GM12892 (cell line): ENCODE measurements around the gene RBFOX2.

Source experiments
- POLR2A ChIP-seq: IDR thresholded peaks from 2 replicates; pipeline ENCODE4 v1.6.1; 2011; ENCODE audit warnings: low read depth, low read length, control low read depth
- POLR2AphosphoS5 ChIP-seq: IDR thresholded peaks from 2 replicates; pipeline ENCODE4 v1.6.1; 2011; ENCODE audit warnings: low read depth, low read length, control low read depth

DNA sequence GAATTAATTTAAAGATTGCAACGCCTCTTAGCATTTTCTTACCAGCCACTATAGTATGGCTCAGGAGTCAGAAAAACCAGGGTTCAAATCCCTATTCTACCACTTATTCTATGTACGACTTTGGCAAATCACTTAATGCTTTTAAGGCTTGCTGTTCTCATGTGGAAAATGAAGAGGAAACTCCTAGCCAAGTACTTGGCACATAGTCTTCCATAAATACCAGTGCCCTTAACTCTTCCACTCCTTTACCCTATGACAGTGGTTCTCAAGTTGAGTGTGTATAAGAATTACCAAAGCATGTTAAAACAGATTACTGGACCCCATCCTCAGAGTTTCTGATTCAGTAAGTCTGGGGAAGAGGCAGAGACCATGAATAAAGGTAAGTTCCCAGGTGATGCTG is 107.6 kb downstream of the RBFOX2 start:
- TF ChIP-seq POLR2A (no peak), POLR2AphosphoS5 (no peak)
